Measurements from ENCODE around the gene TMA7.
A peak's percentile ranks its signal among the peaks of the same experiment; 100 is the strongest.
"Not testable (repeated sequence)": the region's sequence is repeated elsewhere in the genome, so short reads cannot be mapped to it uniquely, and the experiment has no call there.

The TMA7 gene

DNA sequence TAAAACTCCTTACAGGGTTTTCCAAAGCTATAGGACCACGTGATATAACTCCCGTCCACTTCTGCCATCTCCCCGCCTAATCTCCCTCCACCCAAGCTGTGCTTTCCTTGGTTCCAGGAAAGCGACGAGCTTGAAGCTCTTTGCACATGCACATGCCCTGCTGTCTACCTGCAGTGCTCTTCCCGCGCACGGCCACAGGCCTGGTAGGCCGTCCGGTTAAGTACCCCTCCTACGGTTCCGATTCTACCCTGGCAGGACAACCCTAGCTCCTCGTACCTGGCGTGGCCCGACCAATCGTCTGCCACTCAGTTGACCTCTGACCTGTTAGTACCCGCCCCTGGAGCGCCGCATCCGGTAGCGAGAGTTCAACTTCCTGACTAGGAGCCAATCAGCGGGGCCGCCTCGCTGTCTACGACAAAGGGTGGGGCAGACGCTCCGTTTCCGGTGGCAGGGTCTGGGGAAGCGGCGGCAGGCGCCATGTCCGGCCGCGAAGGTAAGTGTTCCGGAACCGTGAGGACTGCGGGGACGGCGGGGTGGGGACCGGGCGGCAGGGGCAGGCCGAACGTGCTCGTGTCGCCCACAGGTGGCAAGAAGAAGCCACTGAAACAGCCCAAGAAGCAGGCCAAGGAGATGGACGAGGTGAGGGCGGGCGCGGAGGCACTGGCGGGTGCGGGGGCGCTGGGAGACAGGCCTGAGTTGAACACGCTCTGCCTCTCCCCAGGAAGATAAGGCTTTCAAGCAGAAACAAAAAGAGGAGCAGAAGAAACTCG is at the start of gene TMA7, which contains the start of gene CCDC51:
TMA7 (plus strand) TSS at position 438 of the 770 bp plus-strand sequence; CDS start at position 478, 40 bp downstream.
CCDC51 (minus strand) TSS at position 300 of the 770 bp plus-strand sequence. CDS start 4,991 bp downstream, outside the sequence.
- DNase-seq = peak; percentile 97

- DNase-seq = no peak
Measured at GRCh38 chr3:48394391-48394790, 45.7 kb upstream of the TMA7 start.

DNA sequence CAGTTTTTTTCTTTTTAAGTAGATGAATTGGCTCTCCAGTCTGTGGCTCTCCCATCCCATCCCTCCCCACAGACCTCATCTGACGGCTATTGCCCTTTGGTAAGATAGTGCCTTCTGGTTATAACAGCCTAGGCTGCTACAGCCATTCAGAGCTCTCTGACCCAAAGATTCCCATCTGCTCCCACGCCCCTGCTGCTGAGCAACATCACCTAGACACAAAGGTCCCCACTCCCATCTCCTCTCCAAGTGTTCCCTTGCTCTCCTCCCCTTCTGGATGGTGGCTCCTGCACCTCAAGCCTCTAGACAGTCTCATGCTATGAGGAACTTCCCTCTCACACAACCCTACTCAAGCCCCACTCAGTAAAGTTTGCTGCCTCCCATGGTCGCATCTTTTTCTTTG is 44.3 kb upstream of the TMA7 start:
- no peak for DNase-seq

GRCh38 chr3:48397767-48398681 is 42.0 kb upstream of the TMA7 start:
- no peak for DNase-seq

DNA sequence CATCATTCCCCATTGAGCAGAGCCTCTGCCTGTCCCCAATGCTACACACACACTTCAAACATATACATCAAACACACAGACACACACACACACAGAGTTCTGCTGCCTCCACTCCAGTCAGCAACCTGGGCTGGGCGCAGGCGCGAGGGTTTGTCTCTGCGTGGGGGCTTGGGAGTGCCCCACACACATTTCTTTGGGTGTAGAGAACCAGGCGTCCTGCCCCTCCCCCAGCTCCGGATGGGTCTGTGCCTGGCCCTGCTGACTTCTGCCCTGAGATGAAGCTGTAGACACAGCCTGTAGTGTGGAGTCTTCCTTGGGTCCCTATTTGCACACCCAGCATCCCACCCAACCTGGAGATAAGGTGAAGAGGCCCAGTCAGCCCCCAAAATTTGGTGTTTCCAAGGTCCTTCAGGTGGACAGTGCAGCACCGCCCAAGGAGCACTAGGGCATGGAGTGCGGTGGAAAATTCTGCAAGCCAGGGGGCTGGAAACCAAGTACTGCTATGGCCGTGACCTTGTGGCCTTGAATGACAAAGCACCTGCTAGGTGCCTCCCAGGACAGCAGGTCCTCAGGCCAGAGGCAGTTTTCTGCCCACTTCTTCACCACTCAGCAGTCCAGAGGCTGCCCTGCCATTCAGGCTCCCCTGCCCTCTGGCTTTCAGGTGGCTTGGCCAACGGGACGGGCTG is 41.2 kb upstream of the TMA7 start:
- no peak for DNase-seq

GRCh38 chr3:48399387-48400172 is 40.5 kb upstream of the TMA7 start:
- DNase-seq = no peak

GRCh38 chr3:48400824-48401433 is 39.1 kb upstream of the TMA7 start:
- DNase-seq = peak; percentile 51

- not testable (repeated sequence) for DNase-seq
Measured at GRCh38 chr3:48401434-48401901, 38.6 kb upstream of the TMA7 start.

DNA sequence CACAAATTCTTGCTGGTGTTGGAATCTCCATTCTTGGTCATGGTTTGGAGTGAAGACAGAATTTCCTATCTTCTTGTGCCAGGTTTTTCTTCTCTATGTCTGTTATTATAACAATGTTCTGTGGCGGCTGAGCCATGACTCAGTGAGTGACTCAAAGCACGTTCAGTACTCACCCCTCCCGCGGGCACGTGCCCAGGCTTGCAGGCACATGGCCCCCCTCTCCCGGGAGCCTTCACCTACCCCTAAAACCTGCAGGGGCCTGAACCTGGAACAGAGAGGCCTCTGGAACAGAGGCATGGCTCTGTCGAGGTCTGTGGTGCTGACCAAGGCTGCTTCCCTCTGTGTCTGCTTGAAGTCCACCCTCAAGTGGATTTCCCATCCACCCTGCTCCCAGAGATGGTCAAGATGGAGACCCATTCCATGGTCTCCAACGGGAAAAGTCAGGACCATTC is 37.8 kb upstream of the TMA7 start:
- DNase-seq = peak; percentile 4

DNA sequence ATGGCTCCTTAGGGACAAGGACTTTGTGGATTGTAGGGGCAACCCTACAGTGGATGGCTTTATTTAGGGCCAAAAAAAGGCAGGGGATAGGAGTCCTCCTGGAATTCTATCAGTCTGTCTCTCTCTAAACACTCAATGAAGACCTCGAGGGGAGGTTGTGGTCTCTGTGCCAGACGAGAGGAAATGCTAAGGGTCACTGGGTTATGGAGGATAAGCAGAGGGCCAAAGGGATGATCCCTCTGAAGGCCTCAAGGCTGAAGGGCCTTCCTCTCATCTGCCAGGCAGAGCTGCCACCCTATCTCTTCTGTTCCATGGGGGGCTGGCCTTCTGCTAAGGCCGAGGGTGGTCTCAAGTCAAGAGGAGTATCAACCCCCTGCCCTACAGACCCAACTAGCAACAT is 37.1 kb upstream of the TMA7 start:
- DNase-seq = peak; percentile 2

DNA sequence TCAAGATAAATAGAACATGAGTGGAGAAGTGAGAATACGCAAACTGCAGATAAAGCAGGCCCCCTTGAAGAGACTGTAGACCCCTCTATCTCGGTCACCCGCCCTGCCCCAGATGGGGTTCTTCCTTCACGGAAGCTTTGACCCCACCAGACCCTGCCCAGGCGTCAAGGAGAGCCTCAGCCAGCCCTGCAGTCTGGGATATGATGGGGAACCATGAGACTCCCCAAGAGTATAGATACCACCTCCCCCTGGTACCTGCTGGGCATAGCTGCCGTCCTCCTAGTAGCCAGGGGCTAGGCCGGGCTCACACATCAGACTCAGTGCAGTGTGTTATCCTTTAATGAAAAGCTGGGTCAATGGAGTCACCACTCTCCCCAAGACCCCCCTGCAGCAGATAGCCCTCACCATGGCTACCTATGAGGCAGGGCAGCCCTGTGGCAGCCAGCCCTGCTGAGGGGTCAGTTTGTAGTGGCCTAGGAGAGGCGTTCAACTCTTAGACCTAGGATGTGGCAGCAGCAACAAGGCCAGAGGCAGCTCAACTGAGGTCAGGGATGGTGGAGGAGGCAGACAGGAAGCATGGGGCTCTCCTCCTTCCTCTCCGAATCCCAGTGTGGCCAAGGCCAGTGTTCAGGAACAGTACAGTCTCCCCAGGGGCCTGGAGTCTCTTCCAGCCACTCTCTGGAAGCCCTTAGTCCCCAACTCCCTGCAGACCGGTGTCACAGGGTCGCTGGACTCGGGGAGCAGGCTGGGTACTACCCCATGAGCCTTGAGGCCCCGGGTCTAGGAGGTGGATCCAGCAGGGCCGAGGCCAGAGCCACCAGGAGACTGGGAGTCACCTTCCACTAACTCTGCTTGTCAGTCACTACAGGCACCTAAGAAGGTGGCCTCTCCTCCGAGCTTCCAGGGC is 36.3 kb upstream of the TMA7 start:
- DNase-seq = peak; percentile 2

DNA sequence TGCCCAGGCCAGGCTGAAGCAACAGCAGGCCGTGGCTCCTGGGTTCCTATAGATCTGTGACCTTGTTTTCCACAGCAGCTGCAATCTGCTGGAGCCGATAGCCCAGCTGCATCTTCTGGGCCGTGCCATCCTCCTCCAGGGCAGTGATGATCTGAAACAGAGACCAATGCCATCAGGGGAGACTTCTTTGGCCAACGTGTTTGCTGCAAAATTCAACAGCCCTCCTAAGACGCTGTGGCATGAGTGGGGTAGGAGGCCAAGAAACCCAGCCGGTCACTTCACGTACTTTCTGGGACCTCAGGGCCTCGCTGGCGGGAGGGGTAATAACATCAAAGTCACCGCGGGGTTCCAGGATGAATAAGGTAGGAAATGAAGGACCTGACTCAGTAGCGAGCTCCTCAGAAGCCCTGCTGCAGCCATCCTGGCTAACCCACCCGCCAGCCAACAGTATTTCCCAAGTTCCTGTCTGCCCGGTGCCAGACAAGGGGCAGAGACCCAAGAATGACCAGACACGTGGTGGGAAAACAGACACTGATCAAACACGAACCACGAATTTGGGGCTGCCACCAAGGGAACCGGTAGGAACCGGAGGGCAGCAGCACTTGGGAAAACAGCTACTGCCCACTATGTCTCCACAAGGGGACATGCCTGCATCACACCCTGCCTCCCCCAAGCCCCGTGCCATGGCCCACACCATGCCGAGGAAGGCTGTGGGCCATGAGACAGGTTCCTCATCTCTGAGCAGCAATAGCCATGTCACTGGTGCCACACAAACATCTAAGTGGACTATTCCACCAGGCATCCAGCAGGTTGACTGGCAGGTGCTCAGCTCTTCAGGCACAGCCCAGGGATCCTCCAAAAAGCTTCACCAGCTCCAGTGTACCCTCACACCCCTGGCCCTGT is 35.4 kb upstream of the TMA7 start:
- DNase-seq = peak; percentile 3

GRCh38 chr3:48405343-48405881 is 34.6 kb upstream of the TMA7 start:
- DNase-seq = no peak

- peak; percentile 3 for DNase-seq
Measured at GRCh38 chr3:48405971-48406370, 34.1 kb upstream of the TMA7 start.

GRCh38 chr3:48406443-48407431 is 33.3 kb upstream of the TMA7 start:
- DNase-seq = peak; percentile 2

- peak; percentile 1 for DNase-seq
Measured at GRCh38 chr3:48407542-48408099, 32.4 kb upstream of the TMA7 start.

DNA sequence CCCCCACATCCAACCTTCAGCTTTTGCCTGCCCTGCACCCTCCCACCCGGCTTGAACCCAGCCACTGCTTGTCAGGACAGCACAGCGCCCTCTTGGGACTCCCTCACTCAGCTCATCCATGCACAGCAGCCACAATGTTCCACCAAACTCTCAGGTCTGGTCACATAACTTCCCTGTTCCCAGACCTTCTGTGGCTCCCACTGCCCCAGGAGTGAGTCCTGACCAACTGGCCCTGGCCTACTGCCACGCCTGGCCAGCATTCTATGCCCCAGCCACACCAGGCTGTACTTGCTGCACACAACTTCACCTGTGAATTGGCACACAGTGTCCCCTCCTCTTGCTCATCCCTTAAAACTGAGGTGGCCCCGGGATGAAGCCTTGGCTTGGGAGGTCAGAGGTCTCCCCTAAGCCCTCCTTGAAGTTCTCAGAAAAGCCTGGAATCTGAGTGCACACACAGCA is 31.2 kb upstream of the TMA7 start:
- DNase-seq = peak; percentile 5
